HG03342 (cell line): ENCODE results near the gene SPP1.

Experiments
- ATAC-seq: cut with Tn5 transposase; IDR thresholded peaks from one replicate; pipeline ENCODE4 v1.9.1; 2021; ENCODE audit warnings: mild to moderate bottlenecking, moderate library complexity; ENCODE audit not compliant: unreplicated experiment

Gene SPP1

GRCh38 chr4:87950936-87951511 lies 24.5 kb upstream of the SPP1 start:
- no peak for ATAC-seq

GRCh38 chr4:87953826-87954225 lies 21.7 kb upstream of the SPP1 start:
- ATAC-seq: no peak

- ATAC-seq: no peak
Measured at GRCh38 chr4:87956501-87956900, 19.0 kb upstream of the SPP1 start.

GRCh38 chr4:87957061-87957460 lies 18.5 kb upstream of the SPP1 start:
- ATAC-seq: no peak

- ATAC-seq: no peak
Measured at GRCh38 chr4:87961993-87962392, 13.5 kb upstream of the SPP1 start.

- no peak for ATAC-seq
Measured at GRCh38 chr4:87962398-87963146, 12.9 kb upstream of the SPP1 start.

GRCh38 chr4:87965501-87965975 lies 10.0 kb upstream of the SPP1 start:
- ATAC-seq: no peak

GRCh38 chr4:87966095-87966496 lies 9.4 kb upstream of the SPP1 start:
- no peak for ATAC-seq

- no peak for ATAC-seq
Measured at GRCh38 chr4:87967193-87967592, 8.3 kb upstream of the SPP1 start.

- ATAC-seq: no peak
Measured at GRCh38 chr4:87970121-87970520, 5.4 kb upstream of the SPP1 start.

- ATAC-seq: no peak
Measured at GRCh38 chr4:87971866-87972265, 3.6 kb upstream of the SPP1 start.

- ATAC-seq: peak; percentile 71
Measured at GRCh38 chr4:87973283-87974169, 2.0 kb upstream of the SPP1 start.

GRCh38 chr4:87974856-87975462 lies 555 bp upstream of the SPP1 start:
- peak; percentile 32 for ATAC-seq

GRCh38 chr4:87977521-87978278 lies 2.2 kb downstream of the SPP1 start:
- no peak for ATAC-seq

- ATAC-seq: no peak
Measured at GRCh38 chr4:87978681-87979080, 3.2 kb downstream of the SPP1 start.

- no peak for ATAC-seq
Measured at GRCh38 chr4:87979810-87980209, 4.3 kb downstream of the SPP1 start.

- ATAC-seq: no peak
Measured at GRCh38 chr4:87981486-87981885, 6.0 kb downstream of the SPP1 start.

GRCh38 chr4:87982036-87982435 lies 6.5 kb downstream of the SPP1 start:
- no peak for ATAC-seq

GRCh38 chr4:87982446-87983010 lies 7.0 kb downstream of the SPP1 start:
- ATAC-seq: no peak

- no peak for ATAC-seq
Measured at GRCh38 chr4:87983996-87984395, 8.5 kb downstream of the SPP1 start.
